Medulla oblongata (tissue), 1 donor: ENCODE results near the gene BRD4.
A peak's percentile ranks its signal among the peaks of the same experiment; 100 is the strongest.

Source experiments
- DNase-seq: peaks from one replicate; pipeline ENCODE4 v3.0.0-alpha.2; 2015; ENCODE audit errors: extremely low spot score

Gene BRD4

DNA sequence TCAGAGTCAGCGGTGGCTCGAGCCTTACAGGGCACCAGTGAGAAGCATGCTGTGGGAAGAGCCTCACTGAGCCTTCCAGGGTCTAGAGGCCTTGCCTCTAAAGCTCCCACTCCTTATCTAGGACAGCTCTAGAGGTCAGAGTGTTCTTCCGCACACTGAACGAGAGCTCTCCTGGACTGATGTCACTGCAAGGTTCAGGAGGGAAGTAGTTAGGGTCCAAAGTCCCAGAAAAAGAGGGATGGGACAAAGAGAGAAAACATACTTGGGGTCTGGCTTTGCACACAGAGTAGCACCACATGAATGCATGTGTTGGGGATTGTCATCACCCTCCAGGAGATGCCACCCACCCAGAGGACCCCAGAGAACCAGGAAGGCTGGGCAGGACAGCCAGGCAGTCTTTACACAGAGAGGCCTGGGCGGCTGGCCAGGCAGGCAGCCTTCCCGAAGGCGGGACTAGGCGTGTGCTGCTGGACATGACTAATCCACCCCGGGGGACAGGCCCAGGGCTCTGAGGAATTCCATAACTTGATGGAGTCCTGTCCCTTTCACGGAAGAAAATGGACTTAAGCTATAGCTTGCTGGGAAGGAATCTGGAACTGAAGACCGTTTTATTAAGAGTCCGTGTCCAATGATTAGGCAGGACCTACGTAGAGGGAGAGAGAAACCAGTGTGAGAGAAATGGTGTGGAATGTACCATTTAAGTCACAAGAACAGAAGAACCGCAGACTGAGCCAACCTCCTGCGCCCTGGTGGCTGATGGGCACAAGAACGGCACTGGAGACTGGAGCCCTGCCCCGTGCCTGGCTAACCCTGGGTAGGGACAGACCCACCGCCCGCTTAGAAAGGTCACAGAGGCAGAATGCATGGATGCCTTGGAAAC, 83.5 kb downstream of the BRD4 start:
- DNase-seq: peak; percentile 66

DNA sequence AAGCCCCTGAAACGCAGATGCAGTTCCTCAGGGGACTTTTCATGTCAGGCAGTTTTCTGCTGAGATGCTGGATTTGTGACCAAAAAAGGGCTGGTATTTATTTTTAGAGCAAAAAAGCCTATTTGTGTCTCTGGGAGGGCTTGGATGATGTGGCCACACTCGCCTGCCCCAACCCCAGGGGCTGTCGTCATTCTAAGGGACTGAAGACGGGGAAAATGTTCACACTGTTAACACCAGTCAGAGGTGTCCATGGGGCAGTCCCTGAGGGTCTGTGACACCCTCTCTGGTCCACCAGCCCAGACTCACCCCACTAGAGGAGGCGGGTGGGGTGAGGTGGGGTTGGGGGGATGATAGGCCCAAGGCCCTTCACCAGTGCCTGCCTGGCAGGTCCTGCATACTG, 84.2 kb downstream of the BRD4 start:
- DNase-seq: no peak

DNA sequence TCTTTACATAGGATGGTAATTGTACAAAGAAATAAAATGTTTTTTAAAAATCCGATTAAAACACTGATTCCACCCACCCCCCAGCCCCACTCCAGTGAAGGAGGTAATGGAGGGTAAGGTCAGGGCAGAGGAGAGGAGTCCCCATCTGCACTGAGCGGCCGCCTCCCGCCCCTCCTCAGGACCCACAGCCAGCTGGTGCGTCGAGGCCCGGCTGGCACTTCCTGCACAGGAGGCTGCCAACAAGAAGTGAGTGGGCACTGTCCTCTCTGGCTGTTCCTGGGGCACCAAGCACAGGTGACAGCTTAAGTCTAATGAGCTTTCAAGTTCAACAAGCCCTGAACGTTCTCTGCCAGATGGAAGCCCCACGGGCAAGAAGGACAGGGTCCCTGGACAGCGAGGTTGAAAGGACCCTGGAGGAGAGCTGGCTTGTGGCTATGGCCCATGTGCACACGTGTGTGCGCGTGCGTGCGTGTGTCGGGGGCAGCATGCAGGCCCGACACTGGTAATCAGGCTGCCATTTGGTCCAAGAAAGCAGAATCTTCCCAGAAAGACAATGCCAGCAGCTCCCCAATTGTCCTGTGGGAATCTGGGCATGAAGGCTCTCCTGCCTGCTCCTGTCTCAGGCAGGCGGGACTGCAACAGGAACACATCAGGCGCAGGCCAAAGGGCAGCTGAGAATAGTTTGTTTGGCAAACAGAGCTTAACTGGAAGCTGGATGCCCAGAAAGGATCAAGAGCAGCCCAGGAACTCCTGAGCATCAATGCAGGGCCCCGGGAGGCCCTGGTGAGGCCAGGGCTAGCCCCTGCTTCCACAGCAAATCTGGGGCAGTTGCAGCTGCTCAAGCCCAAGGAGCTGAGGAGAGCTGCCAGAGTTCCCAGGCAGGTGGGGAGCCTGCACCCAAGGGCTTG, 85.0 kb downstream of the BRD4 start:
- no peak for DNase-seq

DNA sequence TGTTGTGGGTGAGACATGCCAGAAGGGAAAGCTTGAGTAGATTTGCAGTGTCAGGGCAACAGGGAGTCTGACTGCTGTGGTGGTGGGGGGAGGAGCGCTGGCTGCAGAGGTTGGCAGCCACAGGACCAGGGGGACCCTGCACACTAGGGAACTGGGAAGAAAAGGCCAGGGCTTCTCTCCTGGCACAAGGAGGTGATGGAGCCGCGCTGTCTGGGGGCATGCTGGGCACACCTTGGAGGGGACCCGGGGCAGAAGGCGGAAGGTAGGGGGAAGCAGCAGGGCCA, 86.2 kb downstream of the BRD4 start:
- DNase-seq: no peak

DNA sequence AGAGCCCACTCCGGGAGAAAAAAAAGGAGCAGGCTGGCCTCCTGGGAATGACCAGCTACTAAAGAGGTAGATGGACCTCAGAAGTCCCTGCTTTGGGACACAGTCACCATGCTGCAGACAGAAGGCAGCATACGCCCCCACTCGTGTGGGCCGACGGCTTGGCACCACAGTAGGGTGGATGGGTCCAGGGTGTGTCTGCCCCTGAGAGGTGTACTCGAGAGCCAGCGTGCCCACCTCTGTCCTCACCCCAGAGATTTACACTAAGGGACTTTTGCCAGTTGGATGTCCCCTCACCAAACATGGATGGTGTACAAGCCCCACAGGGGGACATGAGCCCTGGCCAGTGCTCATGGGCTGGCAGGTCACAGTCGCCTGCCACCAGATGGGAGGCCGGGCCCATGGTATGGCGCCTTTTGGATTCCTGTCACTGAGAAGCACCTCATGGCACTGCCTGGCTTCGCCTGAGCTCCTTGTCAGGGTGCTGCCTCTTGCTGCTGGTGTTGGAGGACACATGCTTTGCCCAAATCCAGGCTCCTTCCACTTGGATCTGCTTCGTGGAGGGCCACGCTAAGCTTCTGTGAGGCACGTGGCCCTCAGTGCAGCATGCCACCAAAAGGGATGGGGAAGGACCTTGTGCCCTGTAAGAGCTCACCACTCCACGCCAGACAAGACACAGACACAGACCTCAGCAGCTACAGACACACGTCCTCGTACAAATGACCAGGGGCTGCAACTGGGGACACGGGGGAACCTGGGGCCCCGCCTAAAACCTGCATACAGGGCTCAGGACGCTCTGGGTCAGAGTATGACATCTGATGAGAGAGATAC, 86.8 kb downstream of the BRD4 start:
- no peak for DNase-seq

DNA sequence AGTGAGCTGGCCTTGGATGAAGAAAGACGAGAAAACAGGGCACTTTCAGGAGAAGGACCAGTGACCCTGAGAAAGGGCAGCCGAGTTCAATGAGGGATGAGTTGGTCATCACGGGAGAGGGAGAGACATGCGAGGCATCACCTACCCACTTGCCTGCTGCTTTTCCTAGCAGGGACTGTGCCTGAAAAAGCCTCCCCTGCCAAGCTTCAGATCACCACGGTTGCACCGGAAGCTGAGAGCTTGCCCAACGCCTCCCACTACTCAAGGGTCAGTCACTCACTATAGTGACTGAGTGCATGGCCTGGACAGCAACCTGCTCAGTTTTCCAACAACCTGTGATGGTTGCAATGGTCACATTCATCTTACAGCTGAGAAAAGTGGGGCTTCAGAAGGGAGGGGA, 87.5 kb downstream of the BRD4 start:
- no peak for DNase-seq

DNA sequence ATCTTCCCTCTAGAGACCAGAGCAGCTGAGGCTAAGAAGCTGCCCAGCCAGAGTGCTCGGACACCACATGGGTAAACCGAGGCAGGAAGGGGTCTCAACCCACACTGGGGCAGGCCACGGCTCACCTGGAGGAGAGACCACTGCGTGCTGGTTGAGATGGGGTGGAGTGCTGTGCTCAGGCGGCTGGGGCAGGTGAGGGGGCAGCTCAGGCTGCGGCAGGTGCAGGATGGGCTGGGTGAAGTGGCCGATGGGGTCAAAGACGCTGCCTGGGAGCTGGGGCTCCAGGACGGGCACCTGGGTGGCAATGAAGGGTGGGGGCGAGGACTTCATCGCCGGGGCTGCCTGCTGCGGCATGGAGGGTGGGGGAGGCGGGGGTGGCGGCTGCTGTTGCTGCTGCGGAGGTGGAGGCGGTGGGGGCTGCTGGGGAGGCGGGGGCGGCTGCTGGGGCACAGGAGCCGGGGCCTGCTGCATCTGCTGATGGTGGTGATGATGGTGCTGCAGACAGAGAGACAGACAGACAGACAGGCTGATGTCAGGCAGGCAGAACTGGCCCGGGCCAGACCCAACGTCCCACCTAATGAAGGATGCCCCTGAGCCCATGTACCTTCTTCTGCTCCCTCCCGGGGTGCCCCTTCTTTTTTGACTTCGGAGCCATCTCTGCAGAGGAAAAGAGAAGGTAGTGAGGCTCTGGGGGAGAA, 88.1 kb downstream of the BRD4 start:
- DNase-seq: no peak

DNA sequence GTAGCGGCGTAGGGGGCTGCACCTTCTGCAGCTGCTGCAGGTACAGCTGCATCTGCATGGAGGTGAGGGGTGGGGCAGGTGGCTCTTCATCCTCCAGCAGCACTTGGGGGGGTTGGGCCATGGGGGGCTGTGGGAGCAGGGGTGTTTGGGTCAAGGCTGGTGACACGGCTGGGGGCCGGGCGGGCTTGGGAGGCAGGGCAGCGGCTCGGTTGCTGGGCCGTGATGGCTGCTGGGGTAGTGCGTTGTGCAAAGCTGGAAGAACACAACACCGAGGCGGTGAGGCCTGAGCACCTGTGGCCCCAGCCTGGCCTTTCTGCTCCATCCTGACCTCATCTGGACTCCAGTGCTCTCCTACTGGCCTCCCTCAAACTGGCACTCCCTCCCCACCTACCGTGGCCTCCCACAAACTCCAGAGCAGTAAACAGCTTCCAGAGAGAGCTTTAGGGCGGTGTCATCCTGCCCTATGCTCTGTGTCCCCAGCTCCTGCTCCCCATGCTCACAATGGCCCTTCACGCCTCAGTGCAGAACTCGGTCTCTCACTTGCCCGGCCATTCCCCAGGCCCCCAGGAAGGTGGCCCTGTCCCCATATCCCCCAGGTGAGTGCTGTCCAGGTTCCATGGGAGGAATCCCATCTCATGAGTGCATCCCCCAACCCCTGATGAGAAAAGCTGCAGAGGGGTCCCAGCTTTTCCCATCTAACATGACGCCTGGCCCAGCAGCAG, 88.9 kb downstream of the BRD4 start:
- no peak for DNase-seq

DNA sequence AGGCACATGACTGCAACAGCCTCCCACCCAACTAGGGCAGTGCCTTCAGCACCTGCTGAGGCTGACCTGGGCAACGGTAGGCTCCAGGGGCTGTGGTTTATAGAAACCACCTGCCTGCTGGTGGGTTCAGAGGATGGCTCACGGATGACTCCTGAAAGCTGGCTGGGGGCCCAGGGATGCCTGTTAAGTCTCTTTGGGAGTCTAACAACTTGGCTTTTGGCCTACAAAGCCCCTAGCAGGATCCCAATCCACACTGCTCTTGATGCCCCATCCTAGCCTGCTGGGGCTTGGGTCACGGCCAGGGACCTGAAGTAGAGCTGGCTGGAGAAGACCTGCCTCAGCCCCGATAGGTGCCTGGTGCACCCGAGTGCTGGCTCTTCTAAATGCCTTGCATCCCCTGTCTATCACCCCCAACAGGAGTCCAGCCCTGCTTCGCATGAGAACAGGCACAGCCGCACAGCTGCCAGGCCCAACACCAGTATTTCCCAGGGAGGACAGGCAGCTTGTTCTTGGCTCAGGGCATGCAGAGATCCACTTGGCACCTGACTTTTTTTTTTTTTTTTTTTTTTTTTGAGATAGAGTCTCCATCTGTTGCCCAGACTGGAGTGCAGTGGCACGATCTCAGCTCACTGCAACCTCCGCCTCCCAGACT, 91.0 kb downstream of the BRD4 start:
- DNase-seq: no peak

DNA sequence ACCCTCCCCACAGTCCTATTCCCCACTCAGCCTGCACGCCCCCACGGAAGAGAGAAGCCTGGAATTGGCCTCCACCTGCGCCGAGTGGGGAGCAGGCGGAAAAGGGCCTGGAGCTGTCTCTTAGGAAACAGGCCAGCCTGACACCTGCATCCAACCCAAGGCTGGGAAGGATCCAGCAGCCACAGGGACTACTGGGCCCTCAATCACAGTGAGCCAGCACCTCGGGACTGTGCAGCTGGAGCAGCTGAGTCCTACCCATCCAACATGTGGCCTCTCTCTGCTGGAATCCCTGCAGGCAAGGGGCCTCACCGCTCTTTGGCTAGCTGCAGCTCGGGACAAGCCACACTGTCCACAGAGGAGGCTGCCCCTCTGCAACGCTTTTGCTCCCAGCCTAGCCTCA, 91.8 kb downstream of the BRD4 start:
- no peak for DNase-seq

DNA sequence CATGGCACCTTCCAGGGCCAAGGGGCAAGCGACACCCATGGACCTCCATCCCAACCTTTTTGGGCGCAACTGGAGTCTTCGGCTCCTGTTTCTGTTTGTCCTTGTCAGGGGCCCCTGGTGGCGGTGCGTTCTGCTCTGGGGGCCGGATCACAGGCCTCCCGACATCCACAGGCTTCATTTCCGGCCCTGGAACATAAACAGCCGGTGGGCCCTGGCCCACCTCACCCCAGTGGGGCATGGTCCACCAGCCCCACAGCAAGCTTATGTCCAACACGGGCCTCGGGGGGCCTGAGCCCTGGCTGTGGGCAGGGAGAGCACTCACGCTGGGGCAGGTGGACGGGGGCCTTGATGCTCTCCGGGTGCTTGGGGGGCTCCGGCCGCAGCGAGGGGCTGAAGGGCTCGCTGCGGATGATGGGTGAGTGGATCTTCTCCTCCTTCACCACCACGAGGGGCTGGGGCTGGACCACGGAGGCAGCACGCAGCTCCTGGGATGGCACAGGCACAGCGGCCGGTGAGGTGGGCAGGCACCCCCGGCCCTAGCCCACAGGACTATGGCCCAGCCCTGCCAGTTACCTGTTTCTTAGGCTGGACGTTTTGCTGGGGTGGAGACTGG, 92.9 kb downstream of the BRD4 start:
- DNase-seq: no peak

DNA sequence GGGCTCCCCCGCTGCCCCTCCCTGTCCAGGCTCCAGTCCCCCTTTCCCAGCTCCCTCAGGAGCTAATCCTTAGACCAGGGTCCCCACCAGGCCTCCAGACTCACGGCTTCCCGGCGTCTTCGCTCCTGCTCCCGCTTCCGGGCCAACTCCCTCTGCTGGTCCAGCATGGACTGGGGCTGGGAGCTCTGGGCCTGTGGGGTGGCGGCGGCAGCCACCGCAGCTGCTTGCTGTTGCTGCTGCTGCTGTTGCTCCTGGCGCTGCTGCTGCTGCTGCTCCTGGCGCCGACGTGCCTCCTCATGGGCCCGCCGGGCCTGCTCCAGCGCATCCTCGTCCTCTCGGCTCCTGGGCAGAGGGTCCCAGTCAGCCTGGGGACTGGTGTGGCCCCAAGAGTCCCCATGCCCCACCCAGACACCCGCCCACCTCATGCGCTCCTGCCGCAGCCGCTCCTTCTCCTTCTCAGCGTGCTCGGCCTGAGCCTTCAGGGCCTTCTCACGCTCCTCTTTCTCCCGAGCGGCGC, 93.6 kb downstream of the BRD4 start:
- no peak for DNase-seq

DNA sequence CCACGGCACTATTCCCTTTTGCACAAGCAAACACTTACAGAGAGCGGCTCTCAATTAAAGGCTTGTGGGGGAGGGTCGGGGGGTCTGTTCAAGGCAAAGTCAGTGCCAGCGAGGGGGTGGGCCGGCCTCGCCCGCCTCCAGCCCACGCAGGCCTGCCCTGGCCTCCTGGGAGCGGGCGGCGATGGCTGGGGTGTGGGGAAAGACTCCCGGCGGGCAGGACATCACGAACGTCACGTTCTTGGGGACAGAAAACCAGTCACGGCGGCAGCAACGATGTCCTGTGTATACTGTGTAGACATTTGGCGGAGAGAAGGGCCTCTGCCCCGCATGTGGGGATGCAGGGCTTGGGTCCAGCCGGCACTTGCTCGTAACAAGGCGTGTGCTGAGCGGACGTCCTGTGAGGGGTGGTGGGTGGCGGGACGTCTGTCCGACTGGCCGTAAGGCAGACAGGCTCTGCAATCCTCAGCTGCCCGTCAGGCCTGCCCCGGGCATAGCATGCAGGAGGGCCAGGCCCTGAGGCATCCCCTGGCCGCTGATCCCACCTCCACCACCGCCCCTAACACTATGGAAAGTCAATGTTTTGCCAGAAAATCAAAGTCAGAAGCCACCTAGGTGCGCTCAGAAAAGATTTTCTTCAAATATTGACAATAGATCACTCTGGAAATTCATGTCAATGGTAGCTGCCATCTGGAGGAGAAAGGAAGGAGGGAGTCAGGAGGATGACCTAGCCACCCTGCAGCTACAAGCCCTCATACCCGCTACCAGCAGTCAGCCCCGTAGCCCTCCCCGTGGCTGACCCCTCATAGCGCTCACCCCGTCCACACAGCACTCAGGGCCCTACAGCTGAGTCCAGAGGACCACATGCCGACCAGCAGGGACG, 94.3 kb downstream of the BRD4 start:
- DNase-seq: no peak

DNA sequence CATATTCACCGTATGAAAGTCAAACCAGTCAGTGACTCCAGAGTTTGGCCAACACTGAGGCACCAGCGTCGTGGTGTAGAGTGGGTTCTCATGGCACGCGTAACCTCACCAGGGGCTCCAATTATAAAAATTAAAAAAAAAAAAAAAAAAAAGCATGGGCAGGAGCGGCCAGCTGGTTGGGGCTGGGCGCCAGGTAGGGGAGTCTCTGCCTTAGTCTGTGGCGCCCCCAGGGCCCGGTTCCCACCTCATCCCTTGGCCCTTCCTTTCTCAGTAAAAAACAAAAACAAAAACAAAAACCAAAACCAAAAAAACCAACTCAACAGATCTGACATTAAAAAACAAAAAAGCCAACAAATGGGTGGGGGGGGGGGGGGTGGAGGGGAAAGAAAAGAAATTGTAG, 95.5 kb downstream of the BRD4 start:
- no peak for DNase-seq

DNA sequence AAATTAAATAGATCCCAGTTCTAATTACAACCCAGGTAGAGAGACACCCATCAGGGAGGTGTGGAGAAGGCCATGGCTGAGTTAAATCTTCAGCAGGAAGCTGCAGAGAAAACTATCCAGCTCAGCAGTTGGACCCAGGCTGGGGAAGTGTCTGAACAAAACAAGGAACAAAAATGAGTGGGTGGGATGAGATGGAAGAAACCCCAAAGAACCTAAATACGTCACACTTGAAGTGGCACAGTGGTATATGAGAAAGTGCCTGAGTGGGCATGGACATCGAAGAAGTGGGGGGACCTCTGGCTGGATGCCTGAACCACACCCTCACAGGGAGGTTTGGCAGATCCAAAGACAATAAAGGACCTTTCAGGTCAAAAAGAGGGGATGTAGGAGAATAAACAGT, 96.6 kb downstream of the BRD4 start:
- DNase-seq: no peak

DNA sequence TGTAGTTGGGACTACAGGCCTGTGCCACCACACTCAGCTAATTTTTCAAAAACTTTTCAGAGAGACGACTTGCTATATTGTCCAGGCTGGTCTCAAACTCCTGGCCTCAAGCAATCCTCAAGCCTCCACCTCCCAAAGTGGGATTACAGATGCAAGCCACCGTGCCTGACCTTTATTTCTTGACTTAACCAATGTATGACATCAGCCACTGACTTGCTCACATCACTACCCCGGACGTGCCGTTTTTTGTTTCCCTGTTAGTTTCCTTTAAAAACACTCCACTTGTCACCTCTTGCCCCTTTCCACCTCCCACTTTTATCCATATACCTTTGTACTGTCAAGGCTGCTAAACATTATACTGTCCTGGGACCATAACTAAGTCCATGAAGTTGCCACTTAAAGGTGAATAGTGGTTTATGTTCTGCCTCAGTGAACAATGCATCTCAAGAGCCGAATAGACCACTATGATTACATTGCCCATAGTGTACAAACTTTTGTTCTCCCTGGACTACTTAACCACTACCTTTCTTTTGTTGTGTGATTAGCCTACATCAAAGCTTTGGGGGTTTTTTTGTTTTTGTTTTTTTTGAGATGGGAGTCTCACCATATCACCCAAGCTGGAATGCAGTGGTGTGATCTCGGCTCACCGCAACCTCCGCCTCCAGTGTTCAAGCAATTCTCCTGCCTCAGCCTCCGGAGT, 97.8 kb downstream of the BRD4 start:
- DNase-seq: no peak

DNA sequence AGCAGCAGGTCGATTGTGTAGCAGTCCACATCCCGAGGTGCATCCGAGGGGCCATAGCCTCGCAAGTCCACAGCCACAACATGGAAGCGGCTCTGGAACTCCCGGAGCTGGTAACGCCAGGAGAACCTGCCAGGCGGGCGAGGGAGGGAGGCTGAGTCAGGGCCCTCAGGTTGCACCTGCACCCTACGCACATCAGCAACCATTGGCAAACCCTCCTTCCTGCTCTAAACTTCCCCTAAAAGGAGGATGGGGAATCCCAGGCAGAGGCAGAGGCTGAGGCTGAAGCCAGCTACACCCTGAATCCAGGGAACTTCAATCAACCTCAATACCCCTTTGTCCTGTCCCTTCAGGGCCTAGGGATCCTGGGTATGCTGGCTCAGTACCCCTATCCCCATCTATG, 101.1 kb downstream of the BRD4 start:
- no peak for DNase-seq

DNA sequence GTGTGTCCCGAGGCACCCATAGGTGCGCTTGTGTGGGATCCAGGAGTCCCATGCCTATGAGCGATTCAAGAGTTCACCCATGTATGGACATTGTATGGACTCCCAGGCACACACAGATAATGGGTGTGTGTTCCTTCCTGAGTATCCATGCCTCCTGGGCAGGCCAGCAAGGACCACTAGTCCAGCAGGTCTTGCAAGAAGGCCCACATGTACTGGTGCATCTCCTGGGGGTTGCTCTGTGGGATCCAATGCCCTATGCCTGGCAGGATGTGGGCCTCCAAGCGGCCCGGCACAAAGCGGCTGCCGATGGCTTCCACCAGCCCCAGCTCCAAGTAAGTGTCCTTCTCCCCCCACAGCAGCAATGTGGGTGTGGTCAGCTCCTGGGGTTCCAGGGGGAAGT, 105.1 kb downstream of the BRD4 start:
- DNase-seq: no peak
